ENCODE results near the gene GNL3.

GNL3 gene

DNA sequence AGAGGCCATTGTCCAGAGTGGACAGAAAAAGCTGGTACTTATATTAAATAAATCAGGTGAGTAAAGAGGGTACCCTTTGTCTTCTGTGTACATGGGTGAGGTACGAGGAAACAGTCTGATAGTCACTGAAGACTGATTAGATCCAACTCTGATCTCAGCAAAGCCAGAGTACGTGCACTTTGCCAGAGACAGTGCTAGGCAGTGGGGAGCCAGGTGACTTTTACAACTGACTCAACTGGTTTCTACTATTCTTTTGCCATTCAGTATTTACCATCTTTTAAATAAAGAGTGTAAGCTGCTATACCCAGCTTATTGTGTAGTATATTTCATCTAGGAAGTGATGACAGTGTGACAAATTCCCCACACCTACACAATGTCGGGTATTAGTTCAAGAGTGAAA, 3.3 kb downstream of the GNL3 start:
- DNase-seq: no peak

DNA sequence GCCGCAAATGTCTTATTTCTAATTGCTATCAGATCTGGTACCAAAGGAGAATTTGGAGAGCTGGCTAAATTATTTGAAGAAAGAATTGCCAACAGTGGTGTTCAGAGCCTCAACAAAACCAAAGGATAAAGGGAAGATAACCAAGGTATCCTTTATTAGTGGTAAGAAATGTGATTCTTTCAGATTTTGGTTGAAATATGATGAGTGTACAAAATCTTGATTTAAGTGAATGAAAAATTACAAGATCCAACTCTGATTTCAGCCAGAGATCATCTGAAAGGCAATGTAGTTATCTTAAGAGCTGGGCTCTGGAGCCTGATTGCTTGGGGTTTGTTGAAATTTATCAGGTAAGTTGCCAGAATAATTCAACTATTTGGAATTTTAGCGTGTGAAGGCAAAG, 4.7 kb downstream of the GNL3 start:
- no peak for DNase-seq

DNA sequence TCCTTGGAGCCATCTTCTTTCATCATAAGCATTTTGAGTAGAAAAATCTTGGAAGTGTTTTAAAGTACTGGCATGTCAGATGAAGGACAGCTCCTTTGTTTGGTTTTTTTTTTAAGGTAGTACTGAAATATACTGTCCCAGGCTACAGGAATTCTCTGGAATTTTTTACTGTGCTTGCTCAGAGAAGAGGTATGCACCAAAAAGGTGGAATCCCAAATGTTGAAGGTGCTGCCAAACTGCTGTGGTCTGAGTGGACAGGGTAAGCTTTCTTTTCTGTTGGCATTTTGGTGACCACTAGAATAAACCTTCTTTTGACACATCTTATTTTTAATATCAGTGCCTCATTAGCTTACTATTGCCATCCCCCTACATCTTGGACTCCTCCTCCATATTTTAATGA, 7.2 kb downstream of the GNL3 start:
- no peak for DNase-seq

DNA sequence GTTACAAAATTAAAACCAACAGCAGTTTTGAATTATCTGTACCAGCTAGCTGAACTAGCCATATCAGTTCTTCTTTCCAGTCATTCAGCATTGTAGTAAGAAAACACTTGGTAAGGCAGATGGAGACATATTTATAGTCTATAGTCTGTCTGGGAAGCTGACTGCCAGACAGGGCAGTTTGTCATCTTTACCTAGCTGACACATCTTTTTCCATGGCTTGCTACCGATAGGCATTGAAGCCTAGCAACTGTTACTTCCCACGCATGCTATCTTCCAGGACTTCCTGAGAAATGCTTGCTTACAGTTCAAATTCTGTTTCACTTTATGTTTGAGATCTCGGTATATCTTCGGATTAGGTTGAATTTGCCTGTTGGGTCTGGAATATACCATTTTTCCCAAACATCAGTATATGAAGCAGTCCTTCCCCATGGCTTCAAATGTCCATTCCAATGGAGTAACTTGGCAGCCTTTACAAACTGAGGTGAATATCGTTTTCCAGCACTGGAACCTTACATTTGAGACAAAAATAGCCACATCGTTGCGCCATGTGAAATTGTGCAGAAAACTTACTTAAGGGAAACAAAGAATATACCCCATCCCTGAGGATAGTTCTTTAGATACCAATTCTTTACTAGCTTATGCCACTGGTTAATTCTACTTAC, 8.8 kb downstream of the GNL3 start:
- no peak for DNase-seq

DNA sequence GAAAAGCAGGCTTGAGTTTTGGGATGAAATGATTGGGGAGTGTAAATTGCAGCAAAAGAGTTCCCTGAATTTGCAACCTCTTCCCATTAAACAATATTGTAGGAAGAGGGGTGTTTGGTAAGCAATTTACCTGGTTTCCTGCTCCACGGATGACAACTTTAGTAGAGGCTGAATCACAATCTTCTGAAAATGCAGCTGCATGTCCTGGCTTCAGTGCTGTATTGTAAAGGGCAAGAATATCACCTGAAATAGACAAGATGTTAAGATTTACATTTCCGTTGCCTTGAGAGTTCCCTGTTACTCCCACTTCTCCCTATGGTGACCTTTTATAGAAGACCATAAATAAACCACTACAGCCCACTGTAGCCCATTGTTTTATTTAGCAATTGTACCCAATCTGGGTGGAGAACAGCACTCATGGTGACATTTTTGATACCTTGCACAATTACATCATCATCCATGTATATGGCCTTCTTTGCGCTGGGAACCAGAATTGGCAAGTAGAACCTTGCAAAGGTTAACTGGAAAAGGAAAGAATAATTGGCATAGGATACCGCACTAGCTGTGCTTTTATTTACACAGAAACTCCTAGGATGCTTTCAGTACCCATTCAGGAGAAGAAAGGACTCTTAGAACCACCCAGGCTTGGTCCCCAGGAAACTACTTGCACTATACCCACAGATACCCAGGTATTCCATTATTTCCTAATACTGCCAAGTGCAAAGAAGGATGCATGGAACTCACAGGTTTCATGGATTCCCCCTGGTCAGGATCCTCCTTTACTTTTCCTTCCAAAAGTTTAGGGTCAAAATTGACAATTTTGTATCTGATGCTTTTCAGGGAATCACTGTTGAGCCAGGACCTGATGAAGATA, 10.2 kb downstream of the GNL3 start:
- DNase-seq: no peak

DNA sequence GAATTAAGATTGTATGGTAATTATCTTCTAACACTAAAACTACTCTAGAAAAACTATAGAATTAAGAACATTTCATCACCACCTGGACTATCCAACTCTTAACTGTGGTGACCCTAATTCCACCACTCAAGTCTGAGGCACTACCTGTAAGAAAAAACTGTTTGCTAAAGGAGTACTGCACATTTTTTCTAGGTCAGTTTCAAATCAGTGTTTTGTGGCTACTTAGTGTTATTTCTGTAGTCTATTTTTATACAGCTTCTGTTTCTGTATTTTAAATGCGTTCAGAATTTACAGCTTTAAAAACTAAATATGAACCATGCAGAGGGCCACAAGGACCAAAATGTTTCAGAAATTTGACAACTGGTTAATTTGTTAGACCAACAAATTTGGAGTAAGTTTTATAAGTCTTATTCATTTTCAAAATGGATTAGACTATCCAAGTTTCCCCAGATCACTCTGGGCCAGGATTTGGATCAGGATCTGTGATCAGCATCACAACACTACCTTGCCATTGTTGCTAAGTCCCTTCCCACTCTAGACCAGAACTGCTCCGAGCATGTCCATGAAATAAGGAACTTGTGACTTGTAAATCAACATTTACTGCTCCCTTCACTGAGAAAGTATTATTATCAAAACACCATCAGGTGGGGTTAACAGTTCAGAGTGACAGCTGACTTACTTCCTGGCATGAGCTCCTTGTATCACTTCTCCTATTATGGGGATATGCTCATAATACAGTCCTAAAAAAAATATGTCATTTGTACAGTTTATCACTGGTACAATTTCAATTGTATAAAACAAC, 11.2 kb downstream of the GNL3 start:
- DNase-seq: no peak

DNA sequence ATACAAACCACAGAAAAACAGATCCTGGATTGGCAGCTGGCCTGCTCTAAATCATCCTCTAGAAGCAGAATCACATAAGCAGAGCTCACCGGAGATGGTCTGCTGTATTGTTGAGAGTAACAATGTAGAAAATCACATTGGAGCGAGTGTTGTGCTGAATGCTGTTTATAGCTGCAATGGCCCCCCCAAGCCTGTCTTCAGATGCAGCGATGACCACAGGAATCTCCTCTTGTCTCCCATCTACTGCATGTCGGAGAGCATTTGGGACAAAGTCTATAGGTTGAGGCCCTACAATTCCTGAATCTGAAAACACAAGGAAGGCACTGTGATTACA, 11.8 kb downstream of the GNL3 start:
- DNase-seq: no peak

DNA sequence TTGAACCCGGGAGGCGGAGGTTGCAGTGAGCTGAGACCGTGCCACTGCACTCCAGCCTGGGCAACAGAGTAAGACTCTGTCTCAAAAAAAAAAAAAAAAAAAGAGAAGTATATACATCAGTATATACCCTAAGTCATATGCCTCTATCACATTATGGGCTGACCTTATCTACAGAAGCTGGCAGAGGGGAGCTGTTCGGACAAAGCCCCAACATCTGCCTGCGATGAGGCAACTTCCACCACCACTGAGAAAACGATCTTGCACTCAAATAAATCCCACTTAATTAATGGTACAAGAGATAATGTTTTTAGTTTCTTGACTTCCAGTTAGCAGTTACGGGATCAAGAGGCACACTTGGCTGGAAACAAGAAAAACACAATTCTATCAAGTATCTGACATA, 17.5 kb downstream of the GNL3 start:
- DNase-seq: no peak

DNA sequence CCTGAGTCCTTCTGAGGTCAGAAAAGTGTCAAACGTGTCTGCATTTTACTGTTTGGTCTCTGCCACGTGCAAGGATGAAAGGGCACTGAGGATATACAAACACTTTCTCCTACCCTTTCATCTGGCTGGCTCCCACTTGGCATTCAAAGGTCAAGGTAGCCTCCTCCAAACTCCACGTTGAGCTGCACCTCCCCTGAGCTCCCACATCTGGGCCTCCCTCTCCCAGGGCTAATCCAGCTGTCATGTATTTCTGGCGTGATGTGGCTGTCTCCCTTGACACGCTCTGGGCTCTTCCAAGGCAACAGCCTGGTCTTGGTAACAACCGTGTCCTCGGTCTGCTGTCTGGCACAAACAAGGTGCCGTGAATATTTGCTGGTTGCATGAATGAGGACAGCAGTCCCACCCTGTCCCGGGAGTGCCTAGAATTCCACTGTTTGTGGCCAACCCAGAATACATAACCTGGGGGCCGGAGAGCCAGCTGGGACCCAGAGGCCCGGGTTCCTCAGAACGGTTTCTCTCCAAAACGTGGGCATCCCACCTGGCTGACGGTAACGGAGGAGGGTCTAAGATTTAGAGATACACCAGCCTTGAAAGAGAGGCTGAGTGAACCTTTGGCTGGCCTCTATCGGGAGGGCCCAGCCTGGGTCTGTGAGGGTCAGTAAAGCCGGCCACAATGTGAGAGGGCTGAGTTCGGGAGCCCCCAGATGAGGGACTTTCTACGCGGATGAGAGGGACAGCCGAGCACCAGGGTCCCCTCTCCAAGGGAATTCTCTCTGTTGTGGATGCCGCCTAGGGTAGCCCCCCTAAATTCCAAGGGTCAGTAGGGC, 19.0 kb downstream of the GNL3 start:
- DNase-seq: no peak

DNA sequence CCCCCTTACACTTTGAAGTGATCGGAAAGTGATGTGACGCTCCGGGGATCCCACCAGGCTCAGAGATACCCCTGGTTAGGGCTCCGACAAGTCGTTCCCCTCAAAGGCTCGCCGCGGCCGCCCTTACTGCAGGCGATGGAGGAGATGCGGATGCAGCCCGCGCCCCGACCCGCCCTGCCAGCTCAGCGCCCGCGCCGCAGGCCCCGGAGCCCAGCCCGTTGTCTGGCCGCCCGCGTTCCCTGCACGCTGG, 19.5 kb downstream of the GNL3 start:
- peak in 1 of 4 experiments; percentile 55 for DNase-seq

DNA sequence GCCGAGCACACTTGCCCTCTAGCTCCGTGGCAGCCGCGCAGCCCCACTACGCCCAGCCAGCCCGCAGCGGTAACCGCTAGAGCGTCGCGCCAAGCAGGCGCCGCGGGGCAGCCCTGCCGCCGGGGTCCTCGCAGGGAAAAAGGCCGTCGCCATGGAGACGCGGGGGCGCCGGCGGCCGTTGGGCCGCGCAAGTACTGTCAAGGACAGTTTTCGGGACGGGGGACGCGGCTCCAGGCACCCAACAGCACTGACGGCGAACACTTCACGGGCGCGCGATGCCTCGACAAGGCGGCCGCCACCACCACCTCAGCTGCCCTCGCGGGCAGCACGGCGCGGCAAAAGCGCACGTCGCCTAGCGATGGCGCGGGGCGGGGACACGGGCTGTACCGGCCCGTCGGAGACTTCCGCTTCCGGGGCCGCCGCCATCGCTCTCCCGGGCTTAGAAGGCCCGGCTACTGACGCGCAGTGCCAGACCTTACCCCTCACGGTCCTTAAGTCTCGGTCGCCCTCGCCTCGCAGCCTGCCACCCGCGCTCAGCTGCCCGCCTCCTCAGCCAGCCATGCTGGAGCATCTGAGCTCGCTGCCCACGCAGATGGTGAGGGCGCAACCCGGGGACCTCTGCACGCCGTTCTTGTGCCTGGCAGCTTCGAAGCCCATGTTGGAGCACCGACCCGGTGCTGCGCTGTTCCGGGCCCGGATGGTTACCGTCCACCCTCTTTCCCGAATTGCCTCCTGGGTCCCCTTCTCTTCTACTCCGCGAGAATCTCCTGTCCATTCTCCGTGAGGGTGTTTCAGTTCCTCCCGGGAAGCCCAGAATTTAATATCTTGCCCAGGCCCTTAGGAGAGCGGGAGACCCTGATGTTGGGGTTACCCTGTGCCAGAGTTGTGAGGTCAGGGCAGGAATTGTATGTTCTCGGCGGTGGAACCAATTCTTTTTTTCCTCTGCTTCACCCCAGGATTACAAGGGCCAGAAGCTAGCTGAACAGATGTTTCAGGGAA, 20.2 kb downstream of the GNL3 start, which contains the start of the genes GLT8D1 and SPCS1:
Gene GLT8D1 (minus strand): TSS at position 104 of the 999 bp plus-strand sequence. CDS start 5,331 bp downstream, outside the sequence.
Gene SPCS1 (plus strand): TSS at position 419 of the 999 bp plus-strand sequence. CDS start 141 bp downstream, at position 560.
- peak; percentile 72 to 88 (median 80) for DNase-seq

DNA sequence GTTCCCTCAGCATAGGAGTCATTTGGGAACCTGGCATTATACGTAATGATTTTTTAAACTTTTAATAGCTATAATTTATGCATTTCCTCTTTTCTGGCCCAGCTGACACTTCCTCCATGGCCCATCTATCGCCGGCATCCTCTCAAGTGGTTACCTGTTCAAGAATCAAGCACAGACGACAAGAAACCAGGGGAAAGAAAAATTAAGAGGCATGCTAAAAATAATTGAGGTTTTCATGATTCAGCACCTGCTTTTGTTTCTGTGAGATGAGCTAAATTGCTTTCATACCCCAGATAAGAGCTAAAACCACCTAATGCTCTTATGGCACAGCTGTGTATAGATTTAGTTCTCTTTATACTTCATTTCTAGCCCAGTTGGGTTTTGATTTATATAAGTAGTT, 21.8 kb downstream of the GNL3 start:
- DNase-seq: no peak

DNA sequence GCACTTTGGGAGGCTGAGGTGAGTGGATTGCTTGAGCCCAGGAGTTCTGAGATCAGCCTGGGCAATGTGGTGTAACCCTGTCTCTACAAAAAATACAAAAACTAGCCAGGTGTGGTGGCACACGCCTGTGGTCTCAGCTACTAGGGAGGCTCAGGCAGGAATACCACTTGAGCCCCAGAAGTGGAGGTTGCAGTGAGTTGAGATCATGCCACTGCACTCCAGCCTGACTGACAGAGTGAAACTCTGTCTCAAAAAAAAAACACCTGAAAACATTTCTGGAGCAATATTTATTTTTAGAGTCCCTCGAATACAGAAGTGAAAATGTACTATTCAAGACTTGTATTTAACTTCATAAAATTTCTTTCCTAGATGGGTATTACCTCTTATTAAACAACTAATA, 24.7 kb downstream of the GNL3 start:
- DNase-seq: no peak

DNA sequence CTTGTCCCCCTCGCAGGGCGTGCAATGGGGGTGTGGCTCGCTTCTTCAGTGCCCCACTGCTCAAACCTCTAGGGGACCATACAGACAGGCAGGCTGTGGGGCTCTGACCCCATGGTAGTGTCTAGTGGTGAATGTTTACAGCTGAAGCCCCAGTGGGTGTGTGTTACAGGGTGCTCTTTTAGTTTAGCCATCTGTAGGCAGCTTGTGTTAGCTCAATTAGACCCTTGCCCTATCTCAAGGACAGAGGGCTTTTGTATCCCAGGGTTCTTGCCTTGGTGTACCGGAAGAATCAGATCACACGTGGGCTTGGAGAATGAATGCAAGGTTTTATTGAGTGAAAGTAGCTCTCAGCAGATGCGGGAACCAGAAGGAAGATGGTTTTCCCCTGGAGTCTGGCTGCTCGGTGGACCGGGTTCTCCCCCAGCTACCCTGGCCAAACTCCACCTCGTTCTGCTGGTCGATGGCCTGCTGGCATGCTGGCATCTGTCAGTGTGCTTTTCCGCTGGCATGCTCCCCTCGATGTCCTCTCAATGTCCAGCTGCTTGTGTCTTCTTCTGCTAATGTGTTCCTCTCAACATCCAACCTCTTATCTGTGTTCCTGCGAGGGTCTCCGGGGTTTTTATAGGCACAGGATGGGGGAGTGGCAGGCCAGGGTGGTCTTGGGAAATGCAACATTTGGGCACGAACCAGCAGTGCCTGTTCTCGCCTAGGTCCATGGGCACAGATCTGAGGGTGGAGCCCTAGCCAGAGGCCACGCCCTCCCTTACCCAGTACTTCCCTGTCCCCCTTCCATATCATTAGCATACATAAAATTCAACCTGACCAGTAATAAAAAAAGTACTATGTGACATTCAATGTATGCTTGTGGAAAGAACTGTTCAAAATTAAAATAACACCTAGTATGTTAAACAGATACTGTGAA, 26.7 kb downstream of the GNL3 start:
- no peak for DNase-seq

DNA sequence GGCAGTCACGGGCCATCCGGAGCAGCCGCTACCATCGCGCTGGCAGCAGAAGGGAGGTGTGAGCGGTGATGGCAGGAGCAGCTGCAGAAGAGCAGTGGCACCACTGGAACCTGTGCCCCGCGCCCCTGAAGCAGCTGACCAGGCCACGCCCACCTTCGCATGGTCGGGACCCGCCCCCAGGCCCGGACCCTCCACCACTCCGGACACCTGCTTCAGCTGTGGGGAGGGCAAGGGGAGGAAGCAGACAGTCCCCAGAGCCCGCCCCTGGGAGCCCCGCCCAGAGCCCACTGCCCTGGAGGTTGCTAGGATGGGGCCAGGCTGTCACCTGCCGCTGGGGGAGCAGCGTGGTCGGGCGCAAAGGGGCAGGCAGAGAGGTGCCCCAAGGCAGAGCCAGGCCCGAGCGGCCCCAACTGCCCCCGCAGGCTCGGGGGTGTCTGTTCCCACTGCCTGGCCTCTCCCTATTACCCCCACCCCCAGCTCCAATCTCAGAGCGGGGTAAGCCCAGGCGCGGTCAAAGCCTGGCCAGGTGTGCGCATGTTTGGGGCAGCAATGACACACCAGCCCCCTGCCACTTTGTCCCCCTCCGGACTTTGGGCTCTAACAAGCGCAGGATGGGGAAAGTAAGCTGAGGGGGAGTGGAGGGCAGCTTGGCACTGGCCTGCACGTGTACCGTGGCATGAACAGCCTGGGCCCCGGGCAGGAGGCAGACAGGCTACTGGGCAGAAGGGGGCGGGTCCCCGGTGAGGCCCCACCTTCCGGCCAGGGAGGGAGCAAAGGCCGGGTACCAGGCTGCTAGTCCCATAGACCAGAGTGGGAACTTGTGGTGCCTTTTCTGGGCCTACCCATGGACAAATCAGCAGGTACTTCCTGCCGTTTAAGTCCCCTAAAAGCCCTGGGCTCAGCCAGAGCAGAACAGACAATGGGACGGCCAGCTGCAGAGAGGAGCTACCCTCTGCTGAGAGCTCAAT, 28.8 kb downstream of the GNL3 start:
- DNase-seq: no peak

DNA sequence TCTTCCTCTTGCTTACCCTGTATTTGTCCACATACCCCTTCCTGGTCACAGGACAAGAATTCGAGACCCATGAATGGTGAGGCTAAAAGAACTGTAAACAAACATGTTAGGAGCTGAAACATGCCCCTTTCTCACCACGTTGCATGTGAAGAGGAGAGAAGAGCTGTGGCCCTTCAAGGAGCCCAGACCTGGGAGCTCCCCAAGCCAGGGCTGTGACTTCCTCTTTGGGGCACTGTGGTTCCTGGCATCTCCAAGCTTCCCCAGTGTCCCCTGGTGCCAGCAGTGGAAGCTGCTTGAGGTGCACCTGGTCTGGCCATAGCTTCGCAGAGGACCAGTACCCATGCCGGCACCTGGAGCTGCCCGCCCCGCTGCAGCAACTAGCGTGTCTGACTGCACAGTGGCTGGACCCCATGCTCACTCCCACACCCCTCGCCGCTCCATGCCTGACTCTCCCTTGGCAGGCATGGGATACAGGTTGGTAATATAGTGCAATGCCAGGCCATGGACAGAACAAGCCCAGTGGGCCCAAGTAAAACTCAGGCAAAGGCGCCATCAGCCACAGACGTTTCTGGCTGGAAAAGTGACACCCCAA, 30.0 kb downstream of the GNL3 start:
- no peak for DNase-seq

DNA sequence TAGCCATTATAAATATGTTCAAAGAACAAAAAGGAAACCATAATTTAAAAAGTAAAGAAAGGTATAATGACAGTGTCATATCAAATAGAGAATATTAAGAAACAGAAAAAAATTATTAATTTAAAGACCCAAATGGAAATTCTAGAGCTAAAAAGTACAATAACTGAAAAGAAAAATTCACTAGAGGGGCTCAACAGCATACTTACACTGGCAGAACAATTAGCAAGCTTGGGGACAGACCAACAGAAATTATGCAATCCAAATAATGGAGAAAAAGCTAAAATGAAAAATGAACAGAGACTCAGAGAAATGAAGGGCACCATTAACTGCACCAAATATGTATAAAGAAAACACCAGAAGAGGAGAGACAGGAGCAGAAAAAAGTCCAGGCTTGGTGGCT, 33.8 kb downstream of the GNL3 start:
- DNase-seq: no peak

DNA sequence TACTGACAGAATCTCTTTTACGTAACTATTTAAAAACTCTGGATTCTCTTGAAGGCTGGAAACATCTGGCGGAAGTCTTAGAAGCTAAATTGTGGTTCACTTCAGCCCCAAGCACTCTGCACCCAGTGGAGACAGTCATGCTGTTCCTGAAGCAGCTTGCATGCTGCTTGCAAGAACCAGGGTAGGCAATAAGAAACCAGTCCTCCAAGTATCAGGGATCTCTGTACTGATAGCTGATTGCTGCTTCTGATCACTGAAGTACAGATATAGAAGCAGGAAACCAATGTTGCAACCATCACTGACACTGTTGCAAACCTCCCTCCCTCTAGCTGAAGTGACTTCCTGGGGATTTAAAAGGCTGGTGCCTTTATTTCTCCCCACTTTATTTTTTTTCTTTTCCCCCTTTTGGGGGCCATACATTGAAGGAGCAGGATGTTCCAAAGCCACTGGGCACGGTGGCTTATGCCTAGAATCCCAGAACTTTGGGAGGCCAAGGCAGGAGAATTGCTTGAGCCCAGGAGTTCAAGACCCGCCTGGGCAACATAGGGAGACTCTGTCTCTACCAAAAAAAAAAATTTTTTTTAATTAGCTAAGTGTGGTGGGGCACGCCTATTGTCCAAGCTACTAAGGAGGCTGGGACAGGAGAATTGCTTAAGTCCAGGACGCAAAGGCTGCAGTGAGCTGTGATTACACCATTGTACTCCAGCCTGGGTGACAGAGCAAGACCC, 35.3 kb downstream of the GNL3 start:
- no peak for DNase-seq
